Bone marrow (tissue), 2 donors: ENCODE measurements around the gene HDAC7.
A peak's percentile ranks its signal among the peaks of the same experiment; 100 is the strongest.

Experiments
- DNase-seq, 2 donors: peaks; one replicate each; lab custom pipeline; 2025; lab: John Stamatoyannopoulos, UW

Gene HDAC7

DNA sequence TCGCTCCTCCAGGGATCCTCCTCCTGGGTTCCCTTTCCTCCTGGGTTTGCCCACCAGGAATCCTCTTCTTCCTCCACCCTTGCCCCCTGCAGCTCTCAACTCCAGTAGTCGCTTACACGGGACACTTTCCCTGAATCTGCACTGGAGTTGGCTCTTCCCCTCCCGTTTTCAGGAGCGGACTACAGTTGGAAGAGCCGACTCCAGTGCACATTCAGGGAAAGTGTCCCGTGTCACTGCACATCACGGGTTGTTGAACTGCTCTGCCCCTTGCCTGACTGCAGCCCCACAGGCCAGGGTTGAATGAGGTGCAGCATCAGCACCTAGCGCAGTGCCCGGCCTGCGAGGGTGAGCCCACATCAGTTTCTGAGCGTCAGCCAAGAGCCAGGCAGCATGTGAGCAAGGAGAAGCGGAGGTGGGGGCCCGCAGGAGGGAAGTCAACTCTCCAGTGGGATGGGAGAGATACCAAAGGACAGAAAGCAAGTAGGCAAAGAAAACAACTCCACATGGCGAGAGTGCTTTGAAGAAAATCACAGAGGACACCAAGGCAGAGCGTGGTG is 74.1 kb downstream of the HDAC7 start:
- no peak for DNase-seq

DNA sequence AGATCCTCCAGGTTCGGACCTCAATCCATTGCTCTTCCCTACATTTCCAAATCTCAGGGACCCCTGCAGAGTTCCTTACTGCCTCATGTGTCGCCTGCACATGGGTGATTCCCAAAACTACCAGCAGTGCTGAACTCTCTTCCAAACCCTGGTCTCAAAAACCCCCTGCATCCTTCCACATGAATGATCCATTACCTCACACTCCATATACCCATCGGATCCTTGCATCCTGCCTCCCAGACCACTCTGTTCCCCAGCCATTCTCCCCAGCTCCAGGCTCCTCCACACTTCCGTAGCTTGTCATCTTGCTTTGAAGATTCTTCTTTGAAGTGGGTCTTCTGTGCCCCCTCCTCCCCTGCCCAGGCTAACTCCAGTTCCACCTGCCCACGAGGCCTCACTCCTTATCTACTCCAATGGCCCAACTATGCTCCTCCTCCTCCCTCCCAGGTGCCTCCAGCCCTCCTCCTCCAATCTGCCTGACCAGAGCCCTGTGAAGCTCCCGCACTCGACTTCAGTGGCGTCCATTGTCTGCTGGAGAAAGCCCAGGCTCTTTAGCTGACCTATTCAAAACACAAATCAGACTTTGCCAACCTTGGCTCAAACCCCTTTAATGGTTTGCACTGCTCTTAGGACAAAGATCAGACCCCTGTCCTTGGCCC is 74.8 kb downstream of the HDAC7 start:
- DNase-seq = no peak

DNA sequence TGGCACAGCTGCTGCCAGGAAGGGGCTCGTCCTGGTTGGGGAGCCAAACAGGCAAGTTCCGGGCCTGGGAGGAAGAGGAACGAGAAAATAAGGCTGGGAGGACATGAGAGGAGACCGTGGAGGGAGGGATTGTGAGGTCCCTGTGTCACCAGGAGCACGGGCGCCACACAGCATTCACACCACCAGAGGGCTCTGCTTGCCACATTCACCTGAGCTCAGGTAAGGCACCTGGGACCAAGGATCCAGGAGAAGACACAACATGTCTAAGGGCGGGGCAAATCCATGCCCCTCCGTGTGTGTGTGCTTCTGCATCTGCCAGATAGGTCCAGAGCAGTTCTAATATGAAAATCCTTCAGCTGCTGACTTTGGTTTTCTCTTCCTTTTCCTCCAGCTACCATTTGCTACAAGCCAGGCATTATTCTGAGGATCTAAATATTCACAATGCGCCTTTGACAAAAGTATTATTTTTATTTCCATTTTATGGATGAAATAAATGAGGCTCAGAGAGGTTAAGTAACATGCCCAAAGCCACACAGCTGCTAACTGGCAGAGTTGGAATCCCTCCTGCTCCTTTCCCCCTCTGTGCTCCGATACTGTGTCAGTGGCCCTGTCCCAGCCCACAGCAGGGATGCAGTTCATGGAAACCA is 75.6 kb downstream of the HDAC7 start:
- no peak for DNase-seq

DNA sequence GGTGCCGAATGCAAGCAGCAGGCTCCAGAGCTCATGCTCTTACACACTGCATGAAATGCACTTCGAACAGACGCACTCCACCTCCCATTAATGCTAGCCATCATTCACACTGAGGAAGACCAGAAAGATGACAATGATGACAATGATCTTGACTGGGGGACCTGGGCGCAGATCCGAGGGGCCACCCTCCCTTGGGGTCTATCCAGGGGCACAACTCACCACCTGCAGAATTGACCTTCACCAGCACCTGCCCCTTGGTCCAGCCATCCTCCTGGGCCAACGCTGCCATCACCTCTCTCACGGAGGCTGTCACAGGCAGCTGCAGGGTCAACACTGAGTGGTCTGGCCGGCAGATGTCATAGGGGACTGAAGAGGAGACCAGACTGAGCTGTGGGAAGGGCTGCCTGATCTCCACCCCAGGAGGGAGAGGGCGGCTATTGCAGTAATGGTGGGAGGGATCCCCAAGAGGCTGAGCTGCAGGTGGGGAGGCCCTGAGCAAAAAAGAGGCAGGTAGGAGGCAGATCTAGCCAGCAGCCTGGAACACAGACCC is 76.3 kb downstream of the HDAC7 start:
- DNase-seq = no peak

DNA sequence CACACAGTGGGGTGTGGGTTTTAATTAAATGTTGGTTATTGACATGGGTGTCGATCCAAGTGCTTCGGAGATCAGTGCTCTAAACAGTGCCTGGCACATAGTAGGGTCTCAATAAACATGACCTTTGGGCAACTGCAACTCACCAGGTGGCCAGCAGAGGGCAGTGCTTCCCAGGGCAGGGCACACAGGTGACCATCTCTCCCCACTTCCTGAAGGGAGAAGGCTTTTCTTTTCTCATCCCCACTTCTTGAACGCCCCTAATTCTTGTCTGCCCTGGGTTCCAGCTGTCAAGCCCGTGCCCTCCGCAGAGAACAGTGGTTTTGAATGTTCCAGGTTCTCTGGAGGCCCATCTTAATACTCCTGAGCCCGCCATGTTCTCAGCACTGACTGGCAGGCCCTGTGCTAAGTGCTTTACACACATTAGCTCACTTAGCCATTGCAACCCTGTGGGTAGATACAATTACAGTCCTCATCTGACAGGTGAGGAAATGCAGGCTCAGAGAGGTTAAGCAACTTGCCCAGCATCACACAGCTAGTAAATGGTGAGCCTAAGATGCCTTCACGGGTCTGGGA is 77.4 kb downstream of the HDAC7 start:
- peak in 1 of 2 donors; percentile 15 for DNase-seq

DNA sequence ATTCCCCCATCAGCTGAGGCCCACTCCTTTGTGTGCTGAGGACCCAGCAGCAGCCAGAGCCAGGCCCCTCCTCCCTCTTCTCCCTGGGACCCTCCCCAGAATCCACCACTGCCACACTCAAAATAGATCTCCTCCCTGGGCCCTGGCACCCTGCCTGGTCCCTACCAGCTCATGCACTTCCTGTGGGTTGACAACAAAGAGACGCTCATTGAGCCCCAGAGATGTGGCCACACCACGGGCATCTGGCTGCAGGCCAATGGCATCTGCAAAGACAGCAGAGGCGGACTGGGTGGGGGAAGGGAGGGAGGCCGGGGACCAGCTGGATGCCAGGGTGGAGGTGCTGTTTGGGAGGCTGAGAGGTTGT is 78.4 kb downstream of the HDAC7 start:
- DNase-seq = peak; percentile 63 to 91

DNA sequence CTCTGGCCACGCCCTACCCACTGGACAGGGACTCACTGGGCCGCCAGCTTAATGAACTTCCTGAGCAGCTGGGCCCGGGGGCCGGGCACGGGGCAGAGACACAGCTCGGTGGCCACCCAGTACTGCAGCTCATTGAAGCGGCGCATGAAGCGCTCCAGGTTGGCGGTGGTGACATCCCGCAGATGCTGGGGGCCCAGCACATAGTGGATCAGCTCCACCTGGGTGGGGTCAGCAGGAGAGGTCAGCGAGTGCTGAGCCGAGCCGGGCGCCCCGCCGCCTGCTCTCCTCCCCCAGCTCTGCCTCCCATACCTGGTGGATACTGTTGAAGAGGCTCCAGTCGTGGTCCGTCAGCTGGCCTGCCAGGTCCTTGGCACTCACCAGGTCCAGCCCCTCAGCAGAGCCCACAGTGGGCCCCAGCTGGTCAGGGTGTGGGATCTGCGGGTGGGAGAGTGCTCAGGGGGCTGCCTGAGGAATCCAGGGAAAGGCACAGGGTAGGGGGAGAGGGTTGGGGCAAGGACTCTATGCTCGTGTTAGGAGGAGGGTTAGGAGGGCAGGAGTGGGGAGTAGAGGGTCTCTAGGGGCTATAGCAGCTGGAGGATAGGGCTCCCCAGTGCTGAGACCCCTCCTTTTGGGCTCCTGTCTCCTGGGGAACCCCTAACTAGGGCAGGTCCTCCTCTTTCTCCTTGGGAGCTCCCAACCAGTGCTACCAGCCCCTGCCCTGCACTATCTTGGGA is 78.9 kb downstream of the HDAC7 start:
- DNase-seq = no peak

DNA sequence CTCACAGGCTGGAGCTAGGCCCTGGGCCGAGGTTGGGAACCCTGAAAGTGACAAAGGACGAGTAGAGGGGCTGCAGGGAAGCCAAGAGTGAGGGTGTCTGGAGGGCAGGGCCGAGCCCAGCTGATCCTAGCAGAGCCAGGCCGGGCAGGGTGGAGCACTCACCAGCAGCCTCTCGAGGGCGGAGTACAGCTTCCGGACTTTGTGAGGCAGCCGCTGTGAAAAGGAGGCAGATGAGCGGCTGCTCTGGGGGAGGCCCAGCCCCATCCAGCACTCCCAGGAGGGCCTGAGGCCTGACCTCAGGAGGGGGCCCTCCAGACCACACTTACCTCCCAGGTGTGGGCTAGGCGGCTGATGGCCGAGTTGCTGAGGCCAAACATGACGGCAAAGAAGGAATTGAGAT is 79.7 kb downstream of the HDAC7 start:
- no peak for DNase-seq

DNA sequence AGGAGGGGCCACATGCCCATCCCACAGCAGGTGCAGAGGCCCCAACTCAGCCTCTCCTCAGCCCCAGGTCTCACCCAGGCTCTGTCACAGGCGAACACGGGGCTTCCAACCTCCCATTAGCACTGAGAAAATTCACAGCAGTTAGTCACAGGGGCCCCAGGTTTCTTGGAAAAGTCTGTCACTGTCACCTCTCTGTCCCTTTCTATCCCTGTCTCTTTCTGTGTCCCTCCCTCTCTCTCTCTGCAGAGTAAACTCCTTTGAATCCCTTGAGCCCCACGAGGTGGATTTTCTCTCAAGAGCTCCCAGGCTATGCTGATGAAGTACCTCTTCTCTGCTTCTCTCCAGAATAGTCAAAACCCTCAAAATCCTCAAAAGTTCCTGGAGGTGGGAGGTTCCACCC is 80.4 kb downstream of the HDAC7 start:
- no peak for DNase-seq

DNA sequence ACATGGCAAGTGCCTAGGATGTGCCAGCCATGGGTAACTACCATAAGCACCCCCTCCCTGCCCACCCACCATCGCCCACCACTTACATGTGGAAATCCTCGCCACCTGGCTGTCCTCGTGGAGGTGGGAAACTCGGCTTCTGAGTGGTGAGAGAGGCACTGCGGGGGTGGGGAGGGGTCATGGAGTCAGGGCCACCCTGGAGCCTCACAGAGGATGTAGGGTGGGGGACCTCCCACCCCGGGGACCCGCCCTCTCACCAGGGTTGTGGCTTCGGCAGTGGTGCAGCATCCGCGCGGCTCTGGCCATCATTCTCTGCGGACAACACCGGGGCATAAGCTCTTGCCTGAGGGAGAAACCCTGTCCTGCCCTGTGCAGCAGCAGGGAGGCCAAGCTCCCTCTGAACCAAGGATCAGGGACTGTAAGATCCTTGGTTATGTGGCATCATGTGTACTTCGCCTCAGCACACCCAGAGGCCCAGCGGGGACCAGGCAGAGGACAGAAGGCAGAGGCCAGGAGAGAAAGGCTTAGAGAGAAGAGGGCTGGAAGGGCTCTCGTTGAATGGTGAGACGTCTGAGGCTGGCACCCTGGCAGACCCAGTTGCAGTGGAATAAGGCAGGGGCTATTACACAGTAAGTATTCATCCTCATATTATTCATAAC is 81.6 kb downstream of the HDAC7 start:
- no peak for DNase-seq

DNA sequence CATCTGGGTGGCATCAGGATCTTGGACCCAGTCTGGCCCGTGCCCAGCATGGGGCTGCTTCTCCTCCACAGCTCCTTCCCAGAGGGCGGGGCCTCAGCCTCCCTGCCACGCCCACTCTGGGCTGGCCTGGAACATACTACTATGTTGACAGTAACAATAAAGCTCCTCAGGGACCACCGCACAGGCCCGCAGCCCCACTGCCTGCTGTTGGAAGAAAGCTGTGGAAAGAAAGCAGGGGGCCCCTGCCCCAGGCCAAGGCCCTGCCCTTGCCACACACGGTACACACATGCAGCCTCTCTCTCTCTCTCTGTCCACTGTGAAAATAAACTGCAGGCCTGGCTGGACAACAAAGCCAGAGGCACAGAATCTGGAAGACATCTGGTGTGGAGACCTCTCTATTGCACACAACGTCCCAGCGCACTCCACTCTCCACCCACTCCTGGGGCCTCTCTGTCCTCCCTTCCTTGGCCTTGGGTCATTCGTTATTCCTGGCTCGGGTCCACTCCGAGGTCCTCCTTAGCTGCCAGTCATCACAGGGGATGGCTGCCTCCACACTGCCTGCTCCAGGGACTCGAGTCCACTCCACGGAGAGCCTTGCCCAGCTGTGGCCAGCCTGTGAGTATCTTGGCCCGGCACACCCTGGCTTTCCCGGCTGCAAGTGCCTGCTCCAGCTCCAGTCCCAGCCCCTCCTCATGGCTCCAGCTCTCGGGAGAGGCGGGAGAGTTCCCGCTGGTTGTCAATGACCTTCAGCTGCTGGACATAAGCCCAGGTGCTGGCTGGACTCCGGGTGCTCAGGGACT is 82.6 kb downstream of the HDAC7 start:
- DNase-seq = no peak

DNA sequence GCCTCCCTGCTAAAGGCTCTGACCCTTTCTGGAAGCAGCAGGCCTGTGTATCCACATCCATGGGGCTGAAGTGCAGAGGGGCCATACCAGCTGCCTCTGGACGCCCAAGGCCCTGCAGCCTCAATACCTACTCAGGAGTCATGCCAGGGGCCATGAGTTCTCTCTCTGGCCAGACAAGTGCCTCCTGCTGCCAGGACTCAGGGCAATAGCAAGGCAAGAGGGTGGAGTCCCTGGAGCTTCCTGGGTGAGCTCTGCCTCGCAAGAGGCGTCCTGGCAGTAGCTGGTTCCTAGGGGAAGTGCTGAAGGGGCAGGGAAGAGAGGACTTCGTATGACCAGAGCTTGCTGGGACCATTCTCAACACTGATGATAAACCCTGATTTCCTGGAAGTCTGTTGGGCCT is 83.5 kb downstream of the HDAC7 start:
- no peak for DNase-seq

DNA sequence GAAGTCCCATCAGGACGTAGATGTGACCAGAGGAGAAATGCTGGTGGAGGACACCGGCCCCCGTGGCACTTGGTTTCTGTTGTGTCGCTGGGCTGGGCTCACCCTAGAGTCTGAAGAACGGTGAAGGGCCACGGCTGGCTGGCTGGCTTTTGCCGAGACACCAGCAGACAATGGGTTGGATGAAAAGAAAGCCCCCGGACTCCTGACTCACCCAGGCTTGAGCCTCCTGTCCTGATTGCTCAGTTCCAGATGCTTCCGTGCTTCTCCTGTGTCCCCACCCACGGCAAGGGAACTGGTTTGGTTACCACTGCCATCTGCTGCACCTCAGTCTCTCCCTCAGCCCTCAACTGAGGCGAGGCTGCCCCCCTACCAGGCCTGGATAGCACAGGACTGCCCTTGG is 84.1 kb downstream of the HDAC7 start:
- no peak for DNase-seq

DNA sequence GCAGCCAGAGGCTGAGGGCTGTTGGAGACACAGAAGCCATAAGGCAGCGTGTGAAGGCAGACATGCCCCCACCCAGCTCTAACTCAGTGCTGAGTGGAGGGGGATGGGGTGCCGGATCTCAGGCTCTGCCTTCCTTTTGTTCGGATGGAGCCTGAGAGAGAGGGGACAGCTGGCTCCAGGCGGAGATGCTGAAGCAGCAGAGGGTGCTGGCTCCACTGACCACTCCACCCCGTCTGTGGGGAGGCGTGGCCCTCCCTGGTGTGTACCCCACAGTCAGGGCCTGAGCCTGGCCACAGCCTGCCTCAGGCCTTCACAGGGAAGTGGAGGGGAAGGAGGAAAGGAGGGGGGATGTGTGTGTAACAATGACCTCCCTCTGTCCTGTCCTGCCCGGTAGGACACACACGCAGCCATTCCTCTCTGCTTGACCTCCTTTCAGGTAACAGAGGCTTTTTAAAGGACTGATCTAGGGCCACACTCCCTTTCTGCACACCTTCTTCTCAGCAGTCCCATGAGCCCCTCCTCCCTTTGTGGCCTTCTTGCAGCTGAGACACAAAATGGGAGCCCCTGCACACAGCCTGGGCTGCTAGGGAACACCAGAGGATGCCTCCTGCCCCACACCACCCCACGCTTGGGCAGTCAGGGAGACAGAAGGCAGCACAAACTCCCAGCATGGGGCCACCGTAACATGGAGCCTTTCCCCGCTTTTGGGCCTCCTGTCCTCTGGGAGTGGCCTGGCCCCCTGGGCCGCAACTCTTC is 84.8 kb downstream of the HDAC7 start:
- no peak for DNase-seq

DNA sequence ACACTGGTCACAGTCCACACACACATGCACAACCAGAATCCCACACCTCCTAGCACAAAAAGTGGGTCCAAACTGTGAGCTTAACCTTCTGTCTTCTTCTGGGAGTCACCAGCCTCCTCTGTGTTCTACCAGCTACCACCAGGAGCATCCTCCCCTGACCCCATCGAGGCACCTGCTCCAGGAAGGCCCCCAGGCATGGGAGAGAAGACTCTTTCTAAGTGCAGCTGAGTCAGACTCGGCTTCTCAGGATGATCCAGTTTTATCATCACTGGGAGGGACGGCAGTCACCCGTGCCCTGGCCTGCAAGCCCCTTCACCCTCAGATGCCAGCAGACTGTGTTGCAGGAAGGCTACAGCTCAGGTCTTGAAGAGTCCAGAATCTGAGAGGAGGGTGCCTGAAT is 86.6 kb downstream of the HDAC7 start:
- no peak for DNase-seq
